ENCODE results near the gene UNKL.

UNKL gene

DNA sequence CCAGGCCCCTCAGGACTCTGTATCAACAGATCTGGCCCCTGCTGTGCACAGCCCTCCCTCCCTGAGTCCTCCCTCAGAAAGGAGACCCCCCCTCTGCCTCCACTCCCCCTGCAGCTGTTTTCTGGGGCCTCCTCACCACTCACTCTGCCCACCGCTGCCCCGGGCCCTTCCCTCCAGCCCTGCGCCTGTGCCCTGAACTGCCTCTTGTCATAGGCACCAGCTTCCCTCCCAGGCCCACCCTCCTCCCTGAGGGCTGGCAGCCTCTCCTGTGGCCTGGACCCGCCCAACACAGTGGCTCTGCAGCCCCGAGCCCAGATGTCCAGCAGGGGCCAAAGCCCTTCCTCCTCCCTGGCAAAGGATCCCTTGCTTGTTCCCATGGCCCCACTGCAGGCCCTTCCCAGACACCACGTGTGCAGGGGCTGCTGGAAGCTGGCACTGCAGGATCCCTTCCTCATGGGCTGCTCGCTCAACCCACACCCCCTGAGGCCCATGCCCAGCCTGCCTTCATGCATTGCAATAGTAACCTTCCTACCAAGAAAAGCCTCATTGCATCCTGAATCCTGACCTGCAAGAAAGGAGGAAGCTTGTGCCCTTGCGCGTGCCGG is 37.0 kb downstream of the UNKL start:
- DNase-seq (ENCODE audit: low read depth in 2 of 2): no peak

DNA sequence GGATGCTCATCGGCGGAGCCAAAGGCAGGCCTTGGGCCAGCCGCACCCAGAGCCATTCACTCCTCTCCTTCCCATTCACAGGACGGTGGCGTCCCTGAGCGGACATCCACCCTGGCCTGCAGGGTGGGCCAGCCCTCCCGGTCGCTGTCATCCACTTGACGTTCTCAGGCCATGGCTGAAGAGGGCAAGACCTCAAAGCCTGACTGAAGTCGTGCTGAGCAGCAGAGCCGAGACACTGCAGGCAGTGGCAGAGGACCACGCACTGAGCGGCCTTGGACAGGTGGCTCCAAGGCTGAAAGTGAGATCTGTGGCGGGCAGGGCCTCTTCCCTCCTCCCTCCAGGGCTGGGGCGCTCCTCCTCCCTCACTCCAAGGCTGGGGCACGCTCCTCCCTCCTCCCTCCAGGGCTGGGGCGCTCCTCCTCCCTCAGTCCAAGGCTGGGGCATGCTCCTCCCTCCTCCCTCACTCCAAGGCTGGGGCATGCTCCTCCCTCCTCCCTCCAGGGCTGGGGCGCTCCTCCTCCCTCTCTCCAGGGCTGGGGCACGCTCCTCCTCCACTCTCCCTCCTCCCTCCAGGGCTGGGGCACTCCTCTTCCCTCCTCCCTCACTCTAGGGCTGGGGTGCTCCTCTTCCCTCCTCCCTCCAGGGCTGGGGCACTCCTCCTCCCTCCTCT is 38.6 kb downstream of the UNKL start:
- no peak for DNase-seq (ENCODE audit: low read depth in 2 of 2)

DNA sequence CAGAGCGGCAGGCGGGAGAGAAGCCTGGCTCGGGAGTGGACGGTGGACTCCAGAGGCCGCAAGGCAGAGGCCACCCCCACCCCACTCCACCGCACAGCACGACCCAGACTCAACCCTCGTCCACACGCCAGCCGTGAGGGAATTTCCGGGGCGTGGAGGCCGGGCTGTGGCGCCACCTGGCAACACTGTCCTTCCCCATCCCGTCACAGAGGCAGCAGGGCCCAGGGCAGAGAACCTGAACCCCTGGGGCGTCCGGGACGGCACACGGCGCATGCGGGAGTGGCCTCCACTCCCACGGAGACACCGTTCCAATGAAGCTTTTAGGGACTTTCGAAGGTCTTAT is 39.2 kb downstream of the UNKL start:
- DNase-seq (ENCODE audit: low read depth in 2 of 2): no peak

DNA sequence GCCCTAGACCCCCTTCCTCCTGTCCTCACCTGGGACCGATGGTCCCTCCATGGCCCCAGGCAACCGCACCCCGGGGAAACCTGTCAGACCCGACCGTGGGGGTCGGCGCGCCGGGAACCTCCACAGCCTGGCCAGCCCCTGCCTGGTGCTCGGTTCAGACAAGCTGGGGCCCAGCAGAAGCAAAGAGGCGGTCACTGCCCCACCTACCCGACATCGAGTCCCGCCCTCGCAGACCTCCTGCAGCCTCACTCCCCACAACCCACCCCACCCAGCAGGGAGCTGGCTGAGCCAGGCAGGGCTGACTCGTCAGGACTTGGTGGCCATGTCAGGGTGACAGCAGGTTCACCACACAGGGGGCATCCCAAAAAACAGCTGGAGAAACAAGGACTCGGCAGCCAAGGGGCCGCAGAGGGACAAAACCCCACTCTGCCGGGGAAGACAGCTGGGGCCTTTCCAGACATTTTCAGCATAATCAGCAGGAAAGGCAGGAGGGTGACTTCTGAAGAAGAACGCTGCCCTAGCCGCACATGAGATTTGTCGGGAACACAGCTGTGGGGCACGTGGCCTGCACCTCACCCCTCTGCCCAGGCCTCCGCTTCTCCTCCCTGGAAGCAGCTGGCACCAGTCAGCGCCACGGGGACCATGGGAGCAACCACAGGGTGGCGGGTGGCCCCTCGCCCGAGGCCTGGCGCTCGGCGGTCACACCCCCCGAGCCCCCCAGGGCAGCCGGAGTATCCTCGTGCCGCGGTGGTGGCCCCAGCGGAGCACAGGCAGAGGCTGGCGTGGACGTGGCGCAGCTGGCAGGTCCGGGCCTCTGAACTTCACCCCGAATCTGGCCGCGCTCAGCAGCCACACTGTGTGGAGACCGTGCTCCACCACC is 39.8 kb downstream of the UNKL start:
- no peak for DNase-seq (ENCODE audit: low read depth in 2 of 2)

DNA sequence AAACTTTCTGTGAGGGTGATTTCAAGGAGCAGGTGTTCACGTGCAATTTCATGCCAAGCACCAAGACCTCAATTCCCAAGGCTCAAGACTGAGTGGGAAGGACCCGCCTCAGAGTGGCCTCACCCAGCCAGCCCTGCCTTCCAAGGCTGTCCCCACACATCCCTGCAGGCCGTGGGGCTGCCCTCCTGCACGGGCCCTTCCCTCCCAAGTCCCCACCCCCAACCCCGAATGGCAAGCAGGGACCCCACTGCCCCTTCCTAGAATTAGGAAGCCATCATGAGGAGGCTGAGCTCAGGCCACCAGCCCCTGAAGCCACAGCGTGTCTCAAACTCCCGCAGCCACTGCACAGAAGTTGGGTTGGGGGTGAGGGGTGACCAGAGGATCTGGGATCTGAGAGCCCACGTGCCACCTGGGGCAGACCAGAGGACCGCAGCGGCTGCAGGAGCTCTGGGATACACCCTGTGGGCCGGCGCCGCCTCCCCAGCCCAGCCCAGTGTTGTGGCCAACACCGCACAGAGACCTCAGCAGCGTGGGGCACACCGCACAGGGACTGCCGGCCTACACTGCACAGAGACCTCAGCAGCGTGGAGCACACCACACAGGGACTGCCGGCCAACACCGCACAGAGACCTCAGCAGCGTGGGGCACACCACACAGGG is 42.1 kb downstream of the UNKL start:
- DNase-seq (ENCODE audit: low read depth in 2 of 2): no peak

DNA sequence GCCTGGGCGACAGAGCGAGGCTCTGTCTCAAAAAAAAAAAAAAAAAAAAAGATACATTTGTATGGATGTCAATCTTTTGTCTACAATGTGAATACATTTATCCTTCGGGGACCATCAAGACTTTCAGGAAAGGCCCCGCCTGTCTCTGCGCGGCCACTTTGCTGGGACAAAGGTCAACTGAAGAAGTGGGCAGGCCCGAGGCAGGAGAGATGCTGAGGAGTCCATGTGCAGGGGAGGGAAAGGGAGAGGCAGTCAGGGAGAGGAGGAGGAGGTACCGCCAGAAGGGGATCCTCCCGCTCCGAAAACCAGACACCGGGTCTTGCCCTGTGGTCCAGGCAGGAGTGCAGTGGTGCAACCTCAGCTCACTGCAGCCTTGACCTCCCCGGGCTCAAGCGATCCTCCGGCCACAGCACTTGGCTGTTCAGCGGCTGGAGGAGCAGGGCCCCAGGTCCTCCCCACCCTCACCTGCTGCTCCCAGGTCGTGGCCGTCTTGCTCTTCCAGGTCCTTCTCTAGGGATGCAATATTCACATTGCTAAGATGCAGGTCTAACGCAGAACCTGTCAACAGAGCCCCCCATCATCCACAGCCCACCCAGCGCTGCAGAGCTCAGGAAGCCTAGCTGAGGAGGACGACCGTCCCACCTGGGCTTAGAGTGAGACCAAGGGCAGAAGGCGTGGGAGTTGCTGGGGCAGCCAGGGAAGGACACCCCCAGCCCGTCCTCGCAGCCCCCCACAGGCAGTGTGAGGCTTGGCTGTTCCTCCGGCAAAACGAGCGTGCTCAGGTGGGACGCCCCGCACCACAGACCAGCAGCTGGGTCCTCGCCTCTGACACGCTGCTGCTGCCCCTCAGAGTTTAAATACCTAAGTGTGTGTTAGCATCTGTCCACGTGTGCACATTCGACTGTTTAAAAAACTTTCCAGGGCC is 43.2 kb downstream of the UNKL start:
- no peak for DNase-seq (ENCODE audit: low read depth in 2 of 2)

DNA sequence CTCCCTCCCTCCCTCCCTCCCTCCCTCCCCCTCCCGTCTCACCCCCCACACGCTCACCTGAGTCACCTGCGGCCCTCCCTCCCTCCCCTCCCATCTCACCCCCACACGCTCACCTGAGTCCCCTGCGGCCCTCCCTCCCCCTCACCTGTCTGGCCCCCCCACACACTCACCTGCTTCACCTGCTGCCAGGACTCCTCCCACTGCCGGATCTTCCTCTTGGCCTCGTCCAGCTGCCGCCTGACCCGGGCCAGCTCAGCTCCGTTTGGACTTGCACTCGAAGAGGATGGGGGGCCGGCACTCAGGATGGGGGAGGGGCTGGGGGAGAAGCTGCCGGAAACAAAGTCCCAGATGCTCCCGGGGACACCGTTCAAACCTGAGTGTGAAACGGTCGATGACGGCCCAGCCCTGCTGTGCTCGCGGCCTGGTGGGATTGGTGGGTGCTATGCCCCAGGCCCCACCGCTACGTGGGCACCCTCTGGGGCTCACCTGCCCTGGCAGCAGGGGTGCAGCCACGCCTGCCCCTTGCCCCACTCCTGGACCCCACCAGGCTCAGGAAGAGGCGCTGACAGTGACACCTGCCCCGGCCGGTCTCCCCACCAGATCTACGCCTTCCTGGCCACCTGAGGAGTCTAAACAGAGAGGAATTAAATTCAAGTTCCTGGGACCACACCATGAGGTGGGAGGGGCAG is 46.9 kb downstream of the UNKL start:
- DNase-seq (ENCODE audit: low read depth in 2 of 2): no peak

DNA sequence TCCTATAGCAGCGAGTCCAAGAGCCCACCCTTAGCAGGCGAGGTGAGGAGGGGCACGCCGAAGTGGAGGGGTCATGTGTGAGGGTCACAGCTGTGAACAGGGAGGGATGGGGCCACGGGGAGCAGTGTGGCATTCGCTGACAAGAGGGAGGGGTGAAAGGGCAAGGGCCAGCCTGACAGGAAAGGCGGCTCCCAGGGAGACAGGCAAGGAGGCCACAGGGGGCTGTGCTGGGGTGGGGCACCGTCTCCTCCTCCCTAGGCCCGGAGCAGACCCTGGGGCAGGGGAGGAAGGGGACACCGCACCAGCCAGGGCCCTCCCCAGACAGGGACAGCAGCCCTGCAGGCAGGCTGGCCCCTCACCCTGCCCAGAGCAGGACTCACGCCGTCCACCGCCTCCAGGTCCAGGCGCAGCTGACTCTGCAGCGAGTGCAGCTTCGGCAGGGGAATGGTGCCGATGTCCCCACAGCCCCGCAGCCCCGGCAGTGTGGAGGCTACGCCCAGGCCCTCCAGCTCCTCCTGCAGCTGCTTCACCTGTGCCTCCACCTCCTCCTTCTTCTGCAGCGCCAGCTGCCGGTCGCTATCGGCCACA is 47.7 kb downstream of the UNKL start:
- DNase-seq (ENCODE audit: low read depth in 2 of 2): no peak

DNA sequence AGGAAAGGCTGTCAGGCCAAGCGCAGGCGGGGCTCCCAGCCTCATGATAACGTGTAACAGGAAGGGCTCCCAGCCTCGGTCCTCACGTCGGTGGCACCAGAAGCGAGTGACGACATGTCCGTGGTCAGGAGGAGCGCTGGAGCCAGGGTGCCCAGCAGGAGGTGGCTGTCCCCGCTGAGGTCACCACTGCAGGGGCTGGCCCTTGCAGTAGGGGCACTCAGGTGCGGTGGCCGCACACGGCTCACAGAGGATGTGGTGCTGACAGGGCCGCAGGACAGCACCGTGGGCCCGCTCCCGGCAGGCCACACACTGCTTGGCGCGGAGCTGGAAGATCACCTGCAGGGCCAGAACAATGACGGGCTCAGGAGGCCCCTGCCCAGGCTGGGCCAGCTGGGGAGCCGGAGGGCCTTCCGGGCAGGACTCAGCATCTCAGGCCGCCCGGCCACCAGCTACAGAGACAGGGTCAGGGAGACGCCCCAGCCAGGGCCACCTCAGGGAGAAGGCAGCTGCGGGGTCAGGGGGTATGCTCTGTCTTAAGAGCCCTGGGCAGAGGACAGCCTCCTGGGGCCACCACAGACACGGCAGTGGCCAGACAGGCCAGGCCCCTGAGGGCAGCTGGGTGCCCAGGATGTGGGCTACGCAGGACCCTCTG is 48.3 kb downstream of the UNKL start:
- no peak for DNase-seq (ENCODE audit: low read depth in 2 of 2)

DNA sequence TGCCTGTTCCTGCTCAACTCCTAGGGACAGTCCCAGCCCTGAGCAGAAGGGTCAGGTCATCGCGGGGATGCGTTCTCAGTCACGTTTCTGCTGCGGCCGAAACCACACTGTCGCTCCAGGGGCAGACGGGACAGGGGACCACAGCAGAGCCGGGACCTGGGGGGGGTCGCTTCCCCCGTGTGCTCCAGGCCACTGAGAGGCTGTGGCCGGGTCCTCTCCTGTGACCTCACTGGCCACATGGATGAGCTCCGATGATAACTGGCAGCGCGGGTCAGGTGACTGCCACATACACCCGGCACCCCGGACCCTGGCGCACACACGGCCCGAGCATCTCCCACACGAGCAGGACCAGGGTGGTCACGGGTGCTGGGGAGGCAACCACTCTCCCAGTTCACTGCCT is 50.0 kb downstream of the UNKL start:
- DNase-seq (ENCODE audit: low read depth in 2 of 2): no peak

DNA sequence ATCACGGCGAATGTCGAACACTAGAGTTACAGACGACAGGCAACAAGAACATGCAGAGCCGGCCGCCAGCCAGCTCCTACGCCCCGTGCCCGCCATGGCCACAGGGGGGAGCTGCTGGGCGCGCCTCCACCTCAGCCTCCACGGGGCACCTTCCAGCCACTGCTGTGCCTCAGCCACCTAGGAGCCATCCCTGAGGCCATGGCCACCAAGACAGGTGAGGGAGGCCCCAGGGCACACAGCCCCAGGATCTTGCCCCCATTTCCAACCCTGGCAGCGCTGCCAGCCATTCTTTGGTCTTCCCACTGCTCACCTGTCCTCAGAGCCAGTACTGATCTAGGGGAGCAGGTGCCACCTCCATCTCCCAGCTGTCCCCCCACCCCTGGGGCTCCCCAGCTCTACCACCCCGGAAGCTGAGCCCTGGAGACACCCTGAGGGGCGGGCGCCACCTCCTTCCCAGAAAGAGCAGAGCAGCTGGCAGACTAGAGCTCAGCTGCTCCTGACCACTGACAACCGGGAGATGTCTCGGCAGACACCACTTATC is 50.9 kb downstream of the UNKL start:
- peak; percentile 44 to 49 for DNase-seq (ENCODE audit: low read depth in 2 of 2)

DNA sequence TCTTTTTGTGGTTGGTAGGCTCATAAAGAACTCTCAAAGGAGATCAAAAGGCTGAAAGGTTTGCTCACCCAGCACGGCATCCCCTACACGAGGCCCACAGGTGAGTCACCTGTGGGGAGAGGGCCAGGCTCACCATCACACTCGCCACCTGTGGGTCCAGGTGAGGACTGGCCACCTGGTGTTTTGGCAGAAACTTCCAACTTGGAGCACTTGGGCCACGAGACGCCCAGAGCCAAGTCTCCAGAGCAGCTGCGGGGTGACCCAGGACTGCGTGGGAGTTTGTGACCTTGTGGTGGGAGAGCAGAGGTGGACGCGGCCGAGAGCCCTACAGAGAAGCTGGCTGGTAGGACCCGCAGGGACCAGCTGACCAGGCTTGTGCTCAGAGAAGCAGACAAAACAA is 51.7 kb downstream of the UNKL start:
- DNase-seq (ENCODE audit: low read depth in 2 of 2): no peak

DNA sequence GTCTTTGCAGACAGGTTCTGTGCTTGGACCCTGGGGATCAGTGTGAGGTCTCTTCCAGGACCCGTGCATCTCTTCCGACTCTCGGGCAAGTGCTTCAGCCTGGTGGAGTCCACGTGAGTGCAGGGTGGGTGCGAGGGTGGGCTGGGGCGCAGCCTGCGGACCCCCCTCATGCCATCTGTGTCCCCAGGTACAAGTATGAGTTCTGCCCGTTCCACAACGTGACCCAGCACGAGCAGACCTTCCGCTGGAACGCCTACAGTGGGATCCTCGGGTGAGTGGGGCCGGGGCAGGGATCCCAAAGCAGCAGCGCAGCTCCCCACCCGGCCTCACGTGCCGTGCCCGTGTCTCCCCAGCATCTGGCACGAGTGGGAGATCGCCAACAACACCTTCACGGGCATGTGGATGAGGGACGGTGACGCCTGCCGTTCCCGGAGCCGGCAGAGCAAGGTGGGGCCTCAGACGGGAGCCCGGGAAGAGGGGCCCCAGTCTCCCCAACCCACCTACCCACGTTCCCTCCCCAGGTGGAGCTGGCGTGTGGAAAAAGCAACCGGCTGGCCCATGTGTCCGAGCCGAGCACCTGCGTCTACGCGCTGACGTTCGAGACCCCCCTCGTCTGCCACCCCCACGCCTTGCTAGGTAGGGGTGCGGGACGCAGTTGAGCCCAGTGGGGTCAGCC is 52.7 kb downstream of the UNKL start:
- DNase-seq (ENCODE audit: low read depth in 2 of 2): no peak

DNA sequence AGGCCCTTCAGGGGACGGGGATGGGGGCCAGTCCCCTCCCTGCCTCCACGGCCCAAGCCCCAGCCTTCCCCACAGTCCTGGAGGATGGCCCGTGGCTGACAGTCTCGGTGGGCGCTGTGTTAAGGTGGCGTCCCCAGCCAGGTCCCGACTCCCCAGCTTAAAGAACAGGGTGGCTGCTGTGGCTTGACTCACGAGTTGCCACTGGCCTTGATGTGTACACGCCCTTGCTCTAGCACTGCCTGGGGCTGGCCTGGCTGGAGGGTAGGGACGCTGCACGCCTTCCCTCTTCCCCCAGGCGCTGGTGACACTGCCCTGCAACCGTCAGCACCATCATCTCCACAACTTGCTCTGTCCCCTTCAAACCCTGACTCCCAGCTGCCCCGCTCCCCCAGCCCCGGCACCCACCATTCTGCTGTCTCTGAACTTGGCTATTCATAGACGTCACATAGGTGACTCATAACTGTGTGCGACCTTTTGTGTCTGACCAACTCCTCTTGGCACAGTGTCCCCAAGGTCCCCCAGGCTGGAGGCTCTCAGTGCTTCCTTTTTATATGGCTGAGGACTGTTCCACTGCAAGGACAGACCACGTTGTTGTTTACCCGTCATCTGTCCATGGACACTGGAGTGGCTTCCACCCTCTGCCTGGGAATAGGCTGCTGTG is 56.5 kb downstream of the UNKL start:
- no peak for DNase-seq (ENCODE audit: low read depth in 2 of 2)

DNA sequence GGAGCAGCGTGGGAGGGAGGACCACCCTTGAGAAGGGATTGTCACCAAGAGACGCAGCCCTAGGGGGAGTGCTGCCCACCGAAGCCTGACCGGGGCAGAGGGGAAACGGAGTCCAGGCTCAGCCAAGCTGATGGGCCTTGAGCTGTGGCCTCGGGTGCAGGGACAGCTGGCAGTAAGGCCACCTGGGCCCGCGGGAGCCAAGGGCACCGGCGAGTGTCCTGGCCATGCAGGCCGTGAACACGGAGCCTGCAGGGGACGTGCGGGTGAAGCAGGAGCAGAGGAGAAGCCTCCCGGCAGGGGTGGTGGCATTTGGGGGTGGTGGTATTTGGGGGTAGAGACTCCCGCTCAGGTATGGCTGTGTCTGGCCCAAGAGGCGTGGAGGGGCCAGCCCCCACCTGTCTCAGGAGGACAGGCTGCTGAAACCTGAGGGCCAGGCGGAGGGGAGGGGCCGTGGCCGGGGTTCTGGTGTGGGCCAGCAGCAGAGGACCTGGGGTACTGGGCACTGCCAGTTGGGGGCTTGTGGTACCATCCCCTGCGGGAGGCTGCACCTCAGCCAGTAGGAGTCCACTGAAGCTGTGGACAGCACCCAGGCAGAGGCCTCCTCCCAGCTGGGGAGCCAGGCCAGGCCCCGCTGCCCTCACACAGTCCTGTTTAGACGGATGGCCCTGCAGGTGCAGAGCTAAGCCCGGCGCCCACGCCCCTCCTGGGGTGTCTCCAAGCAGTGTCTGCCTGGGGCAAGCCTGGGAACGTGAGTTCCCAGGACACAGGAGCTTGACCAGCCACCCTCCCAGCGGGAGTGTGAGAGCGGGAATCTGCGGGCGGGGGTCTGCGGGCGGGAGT is 58.2 kb downstream of the UNKL start:
- no peak for DNase-seq (ENCODE audit: low read depth in 2 of 2)

DNA sequence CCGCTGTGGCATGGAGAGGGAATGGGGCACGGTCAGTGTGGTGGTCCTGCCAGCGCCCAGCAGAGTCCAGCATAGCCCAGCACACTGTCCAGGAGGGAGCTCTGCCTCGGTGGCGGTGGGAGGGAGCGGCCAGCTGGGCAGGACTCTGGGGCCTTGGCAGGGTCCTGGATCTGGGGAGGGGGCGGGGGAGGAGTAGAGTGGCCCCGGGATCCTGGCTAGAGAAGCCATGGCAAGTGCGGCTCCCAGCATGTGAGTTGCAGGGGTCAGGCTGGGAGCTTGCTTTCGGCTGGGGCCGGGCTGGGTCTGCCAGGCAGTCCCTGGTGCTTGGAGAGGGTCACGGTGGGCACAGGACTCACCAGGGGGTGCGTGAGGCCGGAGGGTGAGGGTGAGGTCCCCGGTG is 58.9 kb downstream of the UNKL start:
- no peak for DNase-seq (ENCODE audit: low read depth in 2 of 2)

DNA sequence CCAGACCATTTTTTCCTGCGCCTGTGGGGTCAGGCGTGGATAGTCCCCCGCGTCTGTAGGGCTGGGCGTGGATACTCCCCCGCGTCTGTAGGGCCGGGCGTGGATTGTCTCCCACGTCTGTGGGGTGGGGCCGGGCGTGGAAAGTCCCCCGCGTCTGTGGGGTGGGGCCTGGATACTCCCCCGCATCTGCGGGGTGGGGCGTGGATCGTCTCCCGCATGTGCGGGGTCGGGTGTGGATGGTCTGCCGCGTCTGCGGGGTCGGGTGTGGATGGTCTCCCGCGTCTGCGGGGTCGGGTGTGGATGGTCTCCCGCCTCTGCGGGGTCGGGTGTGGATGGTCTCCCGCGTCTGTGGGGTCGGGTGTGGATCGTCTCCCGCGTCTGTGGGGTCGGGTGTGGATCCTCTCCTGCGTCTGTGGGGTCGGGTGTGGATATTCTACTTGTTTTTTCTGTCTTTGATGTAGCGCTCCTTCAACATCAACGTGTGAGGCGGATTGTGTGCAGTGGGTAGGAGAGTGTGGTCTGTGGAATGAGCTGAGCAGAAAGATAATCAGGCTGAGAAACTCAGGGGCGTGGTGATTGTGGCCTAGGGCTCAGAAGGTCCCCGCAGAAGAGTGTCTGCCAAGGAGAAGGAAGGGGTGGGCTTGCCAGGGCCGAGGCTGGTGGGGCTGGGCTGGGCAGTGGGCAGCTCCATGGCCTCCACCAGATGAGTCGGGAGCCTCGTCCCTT is 59.5 kb downstream of the UNKL start:
- DNase-seq (ENCODE audit: low read depth in 2 of 2): no peak
